ENCODE data around the gene CDKN2B-AS1. TPM values are rescaled to one million over a fixed set of nuclear protein-coding genes. Genes with fewer than 3 reads are reported as not detected.
"Not testable (repeated sequence)": the region's sequence is repeated elsewhere in the genome, so short reads cannot be mapped to it uniquely, and the experiment has no call there.

Gene CDKN2B-AS1
- total RNA-seq: under 1 TPM; 0.41 to 0.81 TPM

DNA sequence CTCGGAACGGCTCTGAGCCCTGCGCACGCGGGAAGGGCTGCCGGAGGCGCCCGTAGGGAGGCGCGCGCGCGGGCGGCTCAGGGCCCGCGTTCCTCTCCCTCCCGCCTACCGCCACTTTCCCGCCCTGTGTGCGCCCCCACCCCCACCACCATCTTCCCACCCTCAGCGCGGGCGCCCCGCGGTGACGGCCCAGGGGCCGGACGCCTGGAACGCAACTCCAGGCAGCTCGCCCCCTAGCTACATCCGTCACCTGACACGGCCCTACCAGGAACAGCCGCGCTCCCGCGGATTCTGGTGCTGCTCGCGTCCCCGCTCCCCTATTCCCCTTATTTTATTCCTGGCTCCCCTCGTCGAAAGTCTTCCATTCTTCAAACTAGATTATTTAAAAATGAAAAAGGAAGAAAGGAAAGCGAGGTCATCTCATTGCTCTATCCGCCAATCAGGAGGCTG, at the start of gene CDKN2B-AS1:
CDKN2B-AS1 (plus strand) TSS at position 236 of the 450 bp plus-strand sequence.
- ChIA-PET CTCF (interaction anchor here (0.9 to 2.2 kb wide), 12 partner anchors 13 to 195 kb away, joined by 3 to 14 read pairs (median 4); partner anchors contain the start of gene CDKN2B), POLR2A (interaction anchor here (0.9 to 1.4 kb wide), 5 partner anchors 13 to 110 kb away, joined by 3 to 4 read pairs (median 3); no protein-coding TSS in a partner anchor)
- intact Hi-C loops (cut with micrococcal nuclease): no loop called here
- DNase-seq (peak; percentile 54), ATAC-seq (peak; percentile 57)
- H3K27me3 Mint-ChIP-seq: peaks cover 46% of the 10 kb centered on the region
- H3K27ac Mint-ChIP-seq: peak within 1 kb of the TSS; percentile 95
- no peaks in the 10 kb centered on the region for H3K9me3 Mint-ChIP-seq
- peaks cover 13% of the 10 kb centered on the region for H3K4me1 Mint-ChIP-seq (ENCODE audit: low read depth)
- peak within 1 kb of the TSS; percentile 96 for H3K4me3 Mint-ChIP-seq
- TF ChIP-seq, protein P1, sequence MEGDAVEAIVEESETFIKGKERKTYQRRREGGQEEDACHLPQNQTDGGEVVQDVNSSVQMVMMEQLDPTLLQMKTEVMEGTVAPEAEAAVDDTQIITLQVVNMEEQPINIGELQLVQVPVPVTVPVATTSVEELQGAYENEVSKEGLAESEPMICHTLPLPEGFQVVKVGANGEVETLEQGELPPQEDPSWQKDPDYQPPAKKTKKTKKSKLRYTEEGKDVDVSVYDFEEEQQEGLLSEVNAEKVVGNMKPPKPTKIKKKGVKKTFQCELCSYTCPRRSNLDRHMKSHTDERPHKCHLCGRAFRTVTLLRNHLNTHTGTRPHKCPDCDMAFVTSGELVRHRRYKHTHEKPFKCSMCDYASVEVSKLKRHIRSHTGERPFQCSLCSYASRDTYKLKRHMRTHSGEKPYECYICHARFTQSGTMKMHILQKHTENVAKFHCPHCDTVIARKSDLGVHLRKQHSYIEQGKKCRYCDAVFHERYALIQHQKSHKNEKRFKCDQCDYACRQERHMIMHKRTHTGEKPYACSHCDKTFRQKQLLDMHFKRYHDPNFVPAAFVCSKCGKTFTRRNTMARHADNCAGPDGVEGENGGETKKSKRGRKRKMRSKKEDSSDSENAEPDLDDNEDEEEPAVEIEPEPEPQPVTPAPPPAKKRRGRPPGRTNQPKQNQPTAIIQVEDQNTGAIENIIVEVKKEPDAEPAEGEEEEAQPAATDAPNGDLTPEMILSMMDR (IDR thresholded peaks at IDR 0.05): no peak
- peaks cover 2% of the 10 kb centered on the region for H3K36me3 Mint-ChIP-seq (ENCODE audit: low read depth)

DNA sequence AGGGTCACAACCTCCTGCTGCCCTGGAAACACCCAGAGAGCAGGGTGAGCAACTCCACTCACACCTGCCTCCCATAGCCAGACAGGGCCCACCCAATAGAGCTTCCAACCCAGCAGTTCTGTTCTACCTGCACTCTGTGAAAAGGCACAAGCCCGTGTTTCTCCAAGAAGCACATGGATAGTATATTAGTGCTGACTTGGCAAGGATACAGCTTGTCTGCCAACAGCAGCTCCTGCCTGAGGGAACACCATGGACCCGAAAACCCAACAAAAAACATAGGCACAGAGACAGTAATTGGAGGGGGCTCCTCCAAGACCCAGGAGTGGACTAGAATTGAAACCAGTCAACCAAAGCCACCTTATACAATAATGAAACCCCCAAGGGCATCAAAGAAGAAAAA, 49.0 kb upstream of the CDKN2B-AS1 start:
- CTCF ChIA-PET: no interaction called here
- TF ChIP-seq, protein P1 (IDR thresholded peaks at IDR 0.05): no peak
- Mint-ChIP-seq H3K9me3 (peaks cover 2% of the 10 kb centered on the region), H3K4me1 (ENCODE audit: low read depth) (no peaks in the 10 kb centered on the region), H3K4me3 (no peak overlapping the region), H3K36me3 (ENCODE audit: low read depth) (peaks cover 1% of the 10 kb centered on the region), H3K27me3 (peaks cover 25% of the 10 kb centered on the region), H3K27ac (no peak overlapping the region)
- intact Hi-C loops (cut with micrococcal nuclease): loop anchor here (10.0 kb wide), 1 partner anchor 61 kb away; no protein-coding TSS in a partner anchor
- POLR2A ChIA-PET: no interaction called here
- DNase-seq (no peak), ATAC-seq (no peak)

DNA sequence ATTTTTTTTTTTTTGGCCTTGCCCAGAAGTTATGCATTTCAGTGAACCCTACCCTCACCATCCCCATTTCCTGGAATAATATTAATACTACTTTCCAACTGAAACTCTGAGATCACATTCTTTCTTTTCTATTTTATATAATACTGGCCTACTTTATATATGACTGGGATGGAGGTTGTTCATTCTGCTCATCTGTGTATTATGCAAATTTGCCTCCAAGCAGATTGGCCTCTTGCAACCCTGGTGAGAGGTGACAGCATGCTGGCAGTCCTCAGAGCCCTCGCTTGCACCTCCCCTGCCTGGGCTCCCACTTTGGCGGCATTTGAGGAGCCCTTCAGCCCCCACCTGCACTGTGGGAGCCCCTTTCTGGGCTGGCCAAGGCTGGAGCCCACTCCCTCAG, 35.8 kb upstream of the CDKN2B-AS1 start:
- Mint-ChIP-seq H3K4me3 (no peak overlapping the region), H3K27me3 (peaks cover 37% of the 10 kb centered on the region), H3K4me1 (ENCODE audit: low read depth) (no peaks in the 10 kb centered on the region), H3K9me3 (peaks cover 3% of the 10 kb centered on the region), H3K36me3 (ENCODE audit: low read depth) (no peaks in the 10 kb centered on the region), H3K27ac (no peak overlapping the region)
- DNase-seq: no peak
- CTCF ChIA-PET: no interaction called here
- TF ChIP-seq, protein P1 (IDR thresholded peaks at IDR 0.05): no peak
- ATAC-seq: no peak
- POLR2A ChIA-PET: no interaction called here
- intact Hi-C loops (cut with micrococcal nuclease): no loop called here

- peaks cover 41% of the 10 kb centered on the region for H3K27me3 Mint-ChIP-seq
- H3K4me1 Mint-ChIP-seq (ENCODE audit: low read depth); H3K4me3 Mint-ChIP-seq; intact Hi-C loops (cut with micrococcal nuclease); ATAC-seq; H3K9me3 Mint-ChIP-seq; POLR2A ChIA-PET; H3K36me3 Mint-ChIP-seq (ENCODE audit: low read depth); H3K27ac Mint-ChIP-seq; DNase-seq: not testable (repeated sequence)
- CTCF ChIA-PET: interaction anchor here (3.3 kb wide), 1 partner anchor 50 kb away, joined by 16 read pairs; the partner anchor contains the start of gene CDKN2B
These were observed 35.3 kb upstream of the CDKN2B-AS1 start for GRCh38 chr9:21959268-21959667.

- intact Hi-C loops (cut with micrococcal nuclease): no loop called here
- CTCF ChIA-PET: interaction anchor here (3.3 kb wide), 1 partner anchor 48 kb away, joined by 16 read pairs; the partner anchor contains the start of gene CDKN2B
- no peak overlapping the region for H3K4me3 Mint-ChIP-seq
- no peaks in the 10 kb centered on the region for H3K36me3 Mint-ChIP-seq (ENCODE audit: low read depth)
- peaks cover 57% of the 10 kb centered on the region for H3K27me3 Mint-ChIP-seq
- ATAC-seq: no peak
- DNase-seq: no peak
- peaks cover 3% of the 10 kb centered on the region for H3K4me1 Mint-ChIP-seq (ENCODE audit: low read depth)
- H3K27ac Mint-ChIP-seq: no peak overlapping the region
- H3K9me3 Mint-ChIP-seq: peaks cover 3% of the 10 kb centered on the region
- POLR2A ChIA-PET: no interaction called here
- TF ChIP-seq, protein P1 (IDR thresholded peaks at IDR 0.05): no peak
These were observed 33.0 kb upstream of the CDKN2B-AS1 start for GRCh38 chr9:21961569-21961968.

Measured in activated CD8-positive, alpha-beta T cell treated with anti-CD3 and anti-CD28 coated beads for 36 hours (primary cell).